ENCODE results near the gene XYLB. TPM values are rescaled to one million over a fixed set of nuclear protein-coding genes. Genes with fewer than 3 reads are reported as not detected.
A peak's percentile ranks its signal among the peaks of the same experiment; 100 is the strongest.

Gene XYLB
- total and polyA plus RNA-seq, 2 of the 13 experiments (the other 11 are each of a cell fraction or from before 2014, with no cell fraction given) = 25.9 to 30.0 TPM

GRCh38 chr3:38360345-38360744, 13.8 kb downstream of the XYLB start (continued):
- no peak for TF ChIP-seq IKZF5 (CRISPR knock-in tag; IDR thresholded peaks at IDR 0.05)
- TF ChIP-seq KMT2B (CRISPR knock-in tag; IDR thresholded peaks at IDR 0.05) = no peak

DNA sequence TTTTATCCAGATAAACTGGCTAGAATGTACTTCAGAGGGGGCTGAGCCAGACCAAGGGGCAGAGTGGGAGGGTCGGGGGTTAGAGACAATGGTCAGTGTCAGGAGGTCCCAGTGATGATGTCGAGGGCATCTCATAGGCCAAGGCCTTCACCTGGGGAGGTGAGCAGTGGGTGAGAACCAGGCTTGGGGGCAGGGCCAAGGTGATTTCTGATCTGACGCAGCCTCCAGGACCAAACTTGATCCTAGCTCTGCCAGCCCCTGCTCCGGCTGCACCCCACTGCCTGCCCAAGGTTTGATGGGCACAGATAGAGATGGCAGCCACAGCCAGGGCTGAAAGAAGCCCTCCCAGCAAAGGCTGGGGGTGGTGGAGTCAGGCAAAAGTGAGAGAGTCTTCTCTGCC, 14.9 kb downstream of the XYLB start:
- Histone ChIP-seq H3K36me3 (replicated peaks in 1 of 2; ENCODE audit: control insufficient read depth in 1 of 2, insufficient read depth in 2 of 2, low read length in 2 of 2) (peaks cover 33 to 74% of the 10 kb centered on the region in 2 experiments), H3K27ac (ENCODE audit: extremely low read length, insufficient read depth, low read length) (no peak overlapping the region), H3K9ac (ENCODE audit: insufficient read depth, low read depth, low read length) (no peak overlapping the region), H3K79me2 (ENCODE audit: insufficient read depth, low read length) (peaks cover 16% of the 10 kb centered on the region), H3K4me2 (ENCODE audit: low read depth, low read length) (no peak overlapping the region), H3K9me3 (ENCODE audit: low read length) (no peaks in the 10 kb centered on the region), H2AFZ (ENCODE audit: low read length) (no peak overlapping the region), H3K4me1 (ENCODE audit: insufficient read depth, low read length) (no peaks in the 10 kb centered on the region), H4K20me1 (ENCODE audit: insufficient read depth, low read length) (peaks cover 4% of the 10 kb centered on the region; the same call in 1 of the 2 replicates), H3K27me3 (ENCODE audit: control insufficient read depth in 1 of 2, insufficient read depth in 2 of 2, low read length in 2 of 2) (no peaks in the 10 kb centered on the region), H3K4me3 (replicated peaks in 1 of 3; ENCODE audit: insufficient read depth in 1 of 3, low read depth in 2 of 3, low read length in 3 of 3) (no peak overlapping the region)
- DNase-seq (ENCODE audit: low spot score) = no peak
- ChIA-PET POLR2A (no interaction called here), CTCF (ENCODE audit: low intra/inter-chr PET ratio, low total read pairs) (no interaction called here)
- 100% methylated on average over 2 of the region's 4 CpGs for WGBS (ENCODE audit: low lambda C conversion rate)
- TF ChIP-seq, protein P1, sequence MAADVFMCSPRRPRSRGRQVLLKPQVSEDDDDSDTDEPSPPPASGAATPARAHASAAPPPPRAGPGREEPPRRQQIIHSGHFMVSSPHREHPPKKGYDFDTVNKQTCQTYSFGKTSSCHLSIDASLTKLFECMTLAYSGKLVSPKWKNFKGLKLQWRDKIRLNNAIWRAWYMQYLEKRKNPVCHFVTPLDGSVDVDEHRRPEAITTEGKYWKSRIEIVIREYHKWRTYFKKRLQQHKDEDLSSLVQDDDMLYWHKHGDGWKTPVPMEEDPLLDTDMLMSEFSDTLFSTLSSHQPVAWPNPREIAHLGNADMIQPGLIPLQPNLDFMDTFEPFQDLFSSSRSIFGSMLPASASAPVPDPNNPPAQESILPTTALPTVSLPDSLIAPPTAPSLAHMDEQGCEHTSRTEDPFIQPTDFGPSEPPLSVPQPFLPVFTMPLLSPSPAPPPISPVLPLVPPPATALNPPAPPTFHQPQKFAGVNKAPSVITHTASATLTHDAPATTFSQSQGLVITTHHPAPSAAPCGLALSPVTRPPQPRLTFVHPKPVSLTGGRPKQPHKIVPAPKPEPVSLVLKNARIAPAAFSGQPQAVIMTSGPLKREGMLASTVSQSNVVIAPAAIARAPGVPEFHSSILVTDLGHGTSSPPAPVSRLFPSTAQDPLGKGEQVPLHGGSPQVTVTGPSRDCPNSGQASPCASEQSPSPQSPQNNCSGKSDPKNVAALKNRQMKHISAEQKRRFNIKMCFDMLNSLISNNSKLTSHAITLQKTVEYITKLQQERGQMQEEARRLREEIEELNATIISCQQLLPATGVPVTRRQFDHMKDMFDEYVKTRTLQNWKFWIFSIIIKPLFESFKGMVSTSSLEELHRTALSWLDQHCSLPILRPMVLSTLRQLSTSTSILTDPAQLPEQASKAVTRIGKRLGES (CRISPR knock-in tag; IDR thresholded peaks at IDR 0.05; ENCODE audit: borderline replicate concordance) = no peak
- TF ChIP-seq AGO2 (optimal IDR thresholded peaks at IDR 0.05; ENCODE audit: low read depth, low read length) (peak; percentile 23), ZNF180 (CRISPR knock-in tag; IDR thresholded peaks at IDR 0.05; ENCODE audit: borderline replicate concordance, low read depth) (no peak)
- ATAC-seq = no peak
- FAIRE-seq = no peak
- BruUV-seq (replicated peaks) = no TSS peak
- intact Hi-C loops (cut with micrococcal nuclease; ENCODE audit: unreplicated experiment) = no loop called here
- in situ Hi-C loops (cut with HindIII; ENCODE audit: extremely low pct_ligation_motif_present, low pct_unique_long_range_greater_than_20kb) = no loop called here

Measured in HepG2 (cell line).